Motor neuron (in vitro differentiated cells): ENCODE data around the gene PSPC1. TPM values are rescaled to one million over a fixed set of nuclear protein-coding genes. Genes with fewer than 3 reads are reported as not detected.

Source experiments
- ATAC-seq, 8 experiments: fragments of 200-7000 bp; cut with Tn5 transposase; replicated peaks in 6 of 8; 2 replicates each; pipeline ENCODE4 v1.8.0; 2021; ENCODE audit warnings: mild to moderate bottlenecking in 8 of 8, moderate library complexity in 8 of 8
- H3K27ac ChIP-seq, 2 donors: fragments of 250-450 bp; sonication (Bioruptor Pico); 2 replicates each; pipeline ENCODE4 v1.9.0; 2021; ENCODE audit warnings: antibody characterized with exemption in 2 of 2, mild to moderate bottlenecking in 2 of 2, moderate library complexity in 1 of 2
- H3K4me1 ChIP-seq, 2 donors: fragments of 250-450 bp; sonication (Bioruptor Pico); replicated peaks in 1 of 2; 2 replicates each; pipeline ENCODE4 v1.6.1; 2021; ENCODE audit warnings: antibody characterized with exemption in 2 of 2, mild to moderate bottlenecking in 2 of 2, moderate library complexity in 1 of 2
- H3K4me3 ChIP-seq, 5 donors: fragments of 250-450 bp; sonication (Bioruptor Pico); 2 replicates each; pipeline ENCODE4 v1.9.0; 2021; ENCODE audit warnings: antibody characterized with exemption in 5 of 5, mild to moderate bottlenecking in 5 of 5, moderate library complexity in 4 of 5
- WGBS, 10 experiments: fragments of 450-650 bp; shearing (Covaris generic); methylation state at CpG; one replicate each; pipeline ENCODE4 v1.0.0; 2022; 5-methylcytosine and 5-hydroxymethylcytosine counted together
- in situ Hi-C, 9 experiments: fragments of 400-800 bp; cut with MboI; loops; one replicate each; pipeline ENCODE4 v1.15.0; 2021; ENCODE audit warnings: low sequenced_read_pairs in 9 of 9, low pct_unique_long_range_greater_than_20kb in 2 of 9; ENCODE audit not compliant: unreplicated experiment in 9 of 9
- total RNA-seq, 8 experiments: library from RNA; unstranded; fragments of 300-600 nt; gene quantifications; 2 replicates each; pipeline versions ENCODE4 v1.2.3 to v1.2.4, GENCODE V29; 2022

PSPC1 gene
- total RNA-seq, 8 experiments from 2014 or later: 46.0 to 103 (median 49.2) TPM

- peak in 3 of 8 experiments; percentile 22 to 60 (median 57) for ATAC-seq
- Histone ChIP-seq H3K4me3 (no peak overlapping the region), H3K27ac (no peak overlapping the region), H3K4me1 (no peaks in the 10 kb centered on the region)
- in situ Hi-C loops: no loop called here
Measured at GRCh38 chr13:19685437-19685836, 97.3 kb downstream of the PSPC1 start.

GRCh38 chr13:19685034-19685433 lies 97.7 kb downstream of the PSPC1 start:
- in situ Hi-C loops: no loop called here
- Histone ChIP-seq H3K27ac (no peak overlapping the region), H3K4me3 (no peak overlapping the region), H3K4me1 (no peaks in the 10 kb centered on the region)
- ATAC-seq: peak in 2 of 8 experiments; percentile 47 to 48
- WGBS, 10 experiments: 49 to 100% (median 68%) methylated on average over 1 to 5 of the region's 5 CpGs; no CpG with 5 or more reads in 1 of the 10 experiments

- WGBS, 10 experiments: 40 to 85% (median 60%) methylated on average over 1 to 2 of the region's 2 CpGs; no CpG with 5 or more reads in 4 of the 10 experiments
- Histone ChIP-seq H3K4me1 (no peaks in the 10 kb centered on the region), H3K4me3 (no peak overlapping the region), H3K27ac (no peak overlapping the region)
- in situ Hi-C loops: no loop called here
- ATAC-seq: peak in 1 of 8 experiments; percentile 14
Measured at GRCh38 chr13:19681517-19681916, 101.2 kb downstream of the PSPC1 start.

DNA sequence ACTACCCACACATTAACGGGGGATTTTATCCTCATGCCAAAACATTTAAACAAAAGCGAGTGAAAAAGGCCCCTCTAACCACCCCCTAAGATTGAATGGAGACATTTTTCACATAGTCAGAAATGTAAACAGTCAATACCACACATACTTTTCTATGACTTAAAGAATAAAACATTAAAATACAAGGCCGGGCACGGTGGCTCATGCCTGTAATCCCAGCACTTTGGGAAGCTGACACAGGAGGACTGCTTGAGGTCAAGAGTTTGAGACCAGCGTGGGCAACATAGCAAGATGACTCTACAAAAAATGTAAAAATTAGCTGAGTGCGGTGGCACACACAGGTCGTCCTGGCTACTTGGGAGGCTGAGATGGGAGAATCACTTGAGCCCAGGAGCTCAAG lies 102.0 kb downstream of the PSPC1 start:
- H3K4me1 ChIP-seq: no peaks in the 10 kb centered on the region
- in situ Hi-C loops: no loop called here
- no peak for ATAC-seq
- H3K4me3 ChIP-seq: no peak overlapping the region
- 50 to 100% (median 95%) methylated on average over 1 to 7 of the region's 7 CpGs; no CpG with 5 or more reads in 1 of the 10 experiments for WGBS, 10 experiments
- H3K27ac ChIP-seq: no peak overlapping the region

DNA sequence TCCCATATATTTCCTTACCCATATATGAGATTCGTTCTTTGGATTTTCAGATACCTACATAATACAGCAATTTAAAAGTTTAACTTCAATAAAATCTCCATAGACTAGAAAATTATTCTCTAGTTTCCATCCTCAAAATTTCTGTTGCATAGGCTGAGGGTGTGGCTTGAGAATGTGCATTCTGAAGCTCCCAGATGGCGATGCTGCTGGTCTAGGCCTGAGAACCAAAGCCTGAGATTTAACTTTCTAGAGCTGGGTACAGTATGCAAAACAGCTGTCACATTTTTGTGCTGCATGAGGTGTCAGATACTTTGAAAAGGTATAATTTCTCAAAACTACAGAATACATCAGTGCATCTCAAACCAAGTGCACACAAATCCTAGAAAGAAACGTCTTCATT lies 106.6 kb downstream of the PSPC1 start:
- ATAC-seq: peak in 3 of 8 experiments; percentile 88
- H3K4me3 ChIP-seq: no peak overlapping the region
- no peak overlapping the region for H3K27ac ChIP-seq
- no peaks in the 10 kb centered on the region for H3K4me1 ChIP-seq
- in situ Hi-C loops: no loop called here
- WGBS, 10 experiments: 9 to 100% (median 90%) methylated on average over 1 to 3 of the region's 3 CpGs; no CpG with 5 or more reads in 2 of the 10 experiments

GRCh38 chr13:19674898-19675297 lies 107.8 kb downstream of the PSPC1 start:
- Histone ChIP-seq H3K4me1 (no peaks in the 10 kb centered on the region), H3K4me3 (no peak overlapping the region), H3K27ac (no peak overlapping the region)
- 83 to 100% (median 96%) methylated on average over 5 to 10 of the region's 10 CpGs; no CpG with 5 or more reads in 4 of the 10 experiments for WGBS, 10 experiments
- ATAC-seq: no peak
- in situ Hi-C loops: no loop called here

- no peak overlapping the region for H3K27ac ChIP-seq
- in situ Hi-C loops: no loop called here
Measured at GRCh38 chr13:19673473-19674430, 109.0 kb downstream of the PSPC1 start.

GRCh38 chr13:19672990-19673389 lies 109.8 kb downstream of the PSPC1 start:
- 23 to 95% (median 82%) methylated on average over 2 to 5 of the region's 5 CpGs; no CpG with 5 or more reads in 1 of the 10 experiments for WGBS, 10 experiments
- in situ Hi-C loops: no loop called here
- Histone ChIP-seq H3K4me3 (no peak overlapping the region), H3K4me1 (no peaks in the 10 kb centered on the region), H3K27ac (no peak overlapping the region)
- no peak for ATAC-seq

More at GRCh38 chr13:19673473-19674430, 109.0 kb downstream of the PSPC1 start:
- WGBS, 10 experiments: 86 to 100% (median 96%) methylated on average over 2 to 11 of the region's 11 CpGs
- Histone ChIP-seq H3K4me1 (no peaks in the 10 kb centered on the region), H3K4me3 (no peak overlapping the region)
- no peak for ATAC-seq

DNA sequence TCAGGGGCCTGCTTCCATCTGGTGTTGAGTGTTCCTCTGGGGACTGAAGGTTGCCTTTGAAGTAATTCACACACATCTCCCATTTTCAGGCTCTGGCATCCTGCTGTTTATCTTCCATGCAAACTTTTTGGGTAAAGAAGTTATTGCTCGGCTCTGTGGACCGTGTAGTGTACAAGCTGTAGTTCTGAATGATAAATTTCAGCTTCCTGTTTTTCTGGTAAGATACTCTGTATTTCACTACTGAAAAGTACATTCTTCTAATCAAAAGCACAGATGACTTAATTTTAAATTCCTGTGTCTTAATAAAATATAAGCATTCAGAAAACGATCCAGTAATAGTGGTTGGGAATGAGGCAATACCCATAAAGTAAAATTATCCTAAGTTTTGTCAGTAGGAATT lies 112.6 kb downstream of the PSPC1 start:
- no peaks in the 10 kb centered on the region for H3K4me1 ChIP-seq
- no peak overlapping the region for H3K4me3 ChIP-seq
- H3K27ac ChIP-seq: no peak overlapping the region
- 50 to 88% (median 67%) methylated on average over 2 to 3 of the region's 3 CpGs; no CpG with 5 or more reads in 3 of the 10 experiments for WGBS, 10 experiments
- no peak for ATAC-seq
- in situ Hi-C loops: no loop called here

DNA sequence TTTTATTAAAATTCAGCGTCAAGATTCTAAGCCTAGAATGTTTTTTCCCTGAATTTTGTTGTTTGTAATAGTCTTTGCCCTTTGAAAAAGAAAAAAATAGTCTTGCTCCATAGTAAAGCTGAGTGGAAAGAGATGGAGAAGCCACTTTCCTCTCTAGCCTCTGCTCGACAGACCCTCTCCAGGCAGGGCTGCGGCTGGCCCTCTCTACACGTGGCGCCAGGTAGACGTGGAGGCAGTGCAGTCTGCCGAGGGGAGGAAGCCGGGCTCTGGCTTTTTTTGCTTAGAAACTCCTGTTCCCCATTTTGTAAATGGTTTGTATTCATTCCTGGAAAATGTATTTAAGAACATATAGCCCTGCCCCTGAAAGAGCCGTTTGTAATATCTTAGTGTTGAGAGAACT lies 114.0 kb downstream of the PSPC1 start:
- Histone ChIP-seq H3K4me3 (no peak overlapping the region), H3K4me1 (no peaks in the 10 kb centered on the region), H3K27ac (no peak overlapping the region)
- in situ Hi-C loops: no loop called here
- 56 to 100% (median 100%) methylated on average over 1 to 6 of the region's 9 CpGs for WGBS, 10 experiments
- ATAC-seq: no peak

GRCh38 chr13:19665427-19665859 lies 117.3 kb downstream of the PSPC1 start:
- Histone ChIP-seq H3K4me1 (no peaks in the 10 kb centered on the region), H3K4me3 (no peak overlapping the region), H3K27ac (no peak overlapping the region)
- ATAC-seq: peak in 2 of 8 experiments; percentile 25 to 45
- in situ Hi-C loops: no loop called here
- 40 to 100% (median 80%) methylated on average over 1 to 7 of the region's 14 CpGs; no CpG with 5 or more reads in 3 of the 10 experiments for WGBS, 10 experiments

DNA sequence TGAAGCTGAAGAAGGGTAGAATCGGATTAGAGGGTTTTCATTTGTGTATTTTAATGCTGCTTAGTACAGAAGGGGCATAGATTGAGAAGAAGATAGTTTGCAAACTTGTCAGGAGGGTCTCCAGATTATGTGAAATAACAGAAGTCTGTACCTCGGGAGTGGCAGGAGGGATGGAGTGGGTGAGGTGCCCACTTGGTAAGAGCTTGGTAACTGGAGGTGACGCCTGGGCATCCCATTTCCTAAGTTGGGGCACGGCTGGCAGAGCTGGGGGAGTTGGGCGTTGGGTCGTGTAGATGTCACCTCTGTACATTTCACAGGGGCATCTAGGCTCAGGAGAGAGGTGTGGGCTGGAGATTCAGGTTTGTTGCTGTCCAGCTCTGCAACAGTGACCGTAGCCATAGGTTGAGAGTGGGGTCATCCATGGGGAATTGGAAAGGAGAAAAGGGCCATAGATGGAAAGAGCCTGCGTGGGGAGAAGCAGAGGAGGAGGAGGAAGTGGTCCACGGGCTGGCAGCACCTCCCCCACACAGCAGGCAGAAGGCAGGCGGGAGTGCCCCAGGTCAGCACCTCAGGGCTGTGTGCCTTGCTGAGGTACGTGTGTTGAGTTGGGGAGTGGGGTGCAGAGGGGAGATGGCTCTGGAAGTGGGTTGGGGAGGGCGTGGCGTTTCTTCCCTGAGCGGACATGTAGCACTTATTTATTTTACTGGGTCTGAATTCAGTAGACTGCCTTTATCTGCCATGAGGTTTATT lies 118.1 kb downstream of the PSPC1 start:
- Histone ChIP-seq H3K4me1 (no peaks in the 10 kb centered on the region), H3K27ac (no peak overlapping the region), H3K4me3 (no peak overlapping the region)
- in situ Hi-C loops: no loop called here
- no peak for ATAC-seq
- 76 to 100% (median 92%) methylated on average over 1 to 7 of the region's 14 CpGs; no CpG with 5 or more reads in 1 of the 10 experiments for WGBS, 10 experiments

- H3K4me1 ChIP-seq: peaks cover 1 to 5% of the 10 kb centered on the region in 2 donors
- in situ Hi-C loops: no loop called here
Measured at GRCh38 chr13:19663416-19663979, 119.2 kb downstream of the PSPC1 start.

More at GRCh38 chr13:19663416-19663979, 119.2 kb downstream of the PSPC1 start:
- ATAC-seq: no peak
- no peak overlapping the region for H3K4me3 ChIP-seq
- WGBS, 10 experiments: 60 to 96% (median 85%) methylated on average over 2 to 12 of the region's 13 CpGs; no CpG with 5 or more reads in 4 of the 10 experiments
- no peak overlapping the region for H3K27ac ChIP-seq
